ENCODE results near the gene GALNT16.

GRCh38 chr14:69249603-69250002 is 10.4 kb upstream of the GALNT16 start:
- TF ChIP-seq CTCF (conservative IDR thresholded peaks at IDR 0.05; ENCODE audit: low read length) (no peak), EZH2phosphoT487 (IDR thresholded peaks at IDR 0.05; ENCODE audit: borderline replicate concordance, low read depth, low read length) (no peak)

Data from OCI-LY7 (cell line).